SJSA1 (cell line): Measurements from ENCODE around the gene RNF141. TPM values are rescaled to one million over a fixed set of nuclear protein-coding genes. Genes with fewer than 3 reads are reported as not detected.

Source experiments
- DNase-seq, 2 experiments: peaks; one replicate each; pipeline ENCODE4 v3.0.0-alpha.2; 2015 to 2020; ENCODE audit warnings: low spot score in 2 of 2, low read depth in 1 of 2
- H3K27ac ChIP-seq: fragments of 250-450 bp; sonication (Bioruptor Pico); 2 replicates; pipeline ENCODE4 v1.5.1; 2020; ENCODE audit warnings: mild to moderate bottlenecking, moderate library complexity
- H3K27me3 ChIP-seq: fragments of 250-450 bp; sonication (Bioruptor Pico); replicated peaks from 2 replicates; pipeline ENCODE4 v1.5.1; 2020; ENCODE audit warnings: mild to moderate bottlenecking, moderate library complexity
- H3K36me3 ChIP-seq: fragments of 250-450 bp; sonication (Bioruptor Pico); 2 replicates; pipeline ENCODE4 v1.5.1; 2020; ENCODE audit warnings: mild to moderate bottlenecking
- H3K4me1 ChIP-seq: fragments of 250-450 bp; sonication (Bioruptor Pico); replicated peaks from 2 replicates; pipeline ENCODE4 v1.6.1; 2021; ENCODE audit warnings: mild to moderate bottlenecking
- H3K4me3 ChIP-seq: fragments of 250-450 bp; sonication (Bioruptor Pico); 2 replicates; pipeline ENCODE4 v1.5.1; 2020; ENCODE audit warnings: mild to moderate bottlenecking
- H3K9me3 ChIP-seq: fragments of 250-450 bp; sonication (Bioruptor Pico); replicated peaks from 2 replicates; pipeline ENCODE4 v1.5.1; 2020; ENCODE audit warnings: mild to moderate bottlenecking
- total RNA-seq: library from RNA; depleted of rRNA; stranded (reverse); fragments of >200 nt; shearing (Covaris generic); gene quantifications from 2 replicates; pipeline ENCODE4 v1.2.3, GENCODE V29; 2014; rRNA removed

The RNF141 gene
- total RNA-seq = 19.9 and 23.5 TPM in 2 replicates

- Histone ChIP-seq H3K27me3 (no peaks in the 10 kb centered on the region), H3K27ac (peak within 1 kb of the TSS; percentile 76), H3K36me3 (peaks cover 6% of the 10 kb centered on the region), H3K4me3 (peak within 1 kb of the TSS; percentile 86), H3K9me3 (no peaks in the 10 kb centered on the region), H3K4me1 (peaks cover 15% of the 10 kb centered on the region)
- peak; percentile 92 to 95 for DNase-seq
Measured at GRCh38 chr11:10540915-10541560, at the start of gene RNF141. Gene RNF141 (minus strand): TSS chr11:10541187. CDS start chr11:10534158, 7,029 bp downstream.

DNA sequence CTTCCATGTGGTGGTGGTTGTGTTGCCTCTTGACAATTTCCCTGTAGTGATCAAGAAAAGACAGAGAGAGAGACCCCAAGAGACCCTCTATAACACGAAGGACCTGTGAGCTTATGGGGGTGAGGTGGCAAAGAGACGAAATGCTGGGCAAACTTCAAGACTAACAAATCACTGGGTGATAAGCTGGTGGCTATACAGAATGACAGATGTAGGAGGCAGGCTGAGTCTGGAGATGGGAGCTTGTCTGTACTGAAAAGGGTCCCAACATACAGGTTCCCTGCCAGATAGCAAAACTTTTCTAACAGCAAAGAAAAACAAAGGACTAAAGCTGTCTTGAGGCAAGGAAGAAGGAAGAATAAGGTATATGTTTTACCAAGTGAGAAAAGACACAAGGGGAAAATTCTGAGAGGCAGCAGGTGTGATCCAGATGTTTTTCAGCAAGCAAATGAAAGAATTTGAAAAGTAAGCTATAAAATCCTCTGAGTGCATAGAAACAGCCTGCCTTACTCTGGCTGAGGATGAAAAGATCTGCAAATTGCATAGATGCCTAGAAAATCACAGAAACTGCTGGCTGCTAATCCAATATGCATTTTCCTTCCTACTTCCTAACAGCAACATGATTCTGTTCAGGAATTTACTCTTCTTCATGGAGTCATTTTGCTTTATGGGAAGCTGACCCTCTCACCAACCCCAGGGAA lies 49.4 kb upstream of the RNF141 start:
- DNase-seq = no peak
- Histone ChIP-seq H3K27me3 (no peaks in the 10 kb centered on the region), H3K4me3 (no peak overlapping the region), H3K27ac (peak overlapping the region; percentile 99), H3K36me3 (no peaks in the 10 kb centered on the region), H3K9me3 (no peaks in the 10 kb centered on the region), H3K4me1 (peaks cover 39% of the 10 kb centered on the region)

DNA sequence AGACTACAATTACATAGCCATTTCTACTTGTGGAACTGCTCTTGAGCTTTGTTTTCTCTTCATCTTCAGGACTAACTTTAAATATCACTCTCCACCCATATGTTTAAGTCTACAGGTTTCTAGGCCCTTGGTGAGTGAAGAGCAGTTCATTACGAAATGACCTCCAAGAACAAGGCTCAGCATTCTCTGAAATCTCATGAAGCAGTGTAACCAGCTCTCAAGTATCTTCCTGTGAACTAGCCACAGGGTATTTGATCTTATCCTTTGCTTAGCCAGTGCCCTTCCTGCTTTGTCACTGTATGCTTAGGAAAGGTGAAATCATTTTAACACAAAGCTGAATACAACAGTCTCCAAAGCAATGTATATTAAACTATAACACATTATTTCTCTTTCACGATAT lies 47.9 kb upstream of the RNF141 start:
- H3K27ac ChIP-seq = no peak overlapping the region
- H3K4me3 ChIP-seq = no peak overlapping the region
- H3K9me3 ChIP-seq = no peaks in the 10 kb centered on the region
- no peaks in the 10 kb centered on the region for H3K27me3 ChIP-seq
- peaks cover 37% of the 10 kb centered on the region for H3K4me1 ChIP-seq
- no peaks in the 10 kb centered on the region for H3K36me3 ChIP-seq
- no peak for DNase-seq

DNA sequence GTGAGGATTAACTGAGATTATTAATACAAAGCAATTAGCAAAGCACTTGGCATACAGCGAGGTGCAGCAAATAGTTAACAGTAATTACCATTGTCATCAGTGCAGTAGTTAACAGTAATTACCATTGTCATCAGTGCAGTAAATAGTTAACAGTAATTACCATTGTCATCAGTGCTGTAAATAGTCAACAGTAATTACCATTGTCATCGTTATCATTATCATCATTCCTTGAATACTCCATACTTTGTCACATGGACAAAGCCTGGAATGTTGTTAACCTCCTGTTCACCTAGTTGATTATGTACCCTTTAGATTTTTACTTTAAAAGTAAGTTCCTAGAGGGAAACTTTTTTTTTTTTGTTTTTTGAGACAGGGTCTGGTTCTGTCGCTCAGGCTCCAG lies 47.0 kb upstream of the RNF141 start:
- Histone ChIP-seq H3K27me3 (no peaks in the 10 kb centered on the region), H3K4me3 (no peak overlapping the region), H3K4me1 (peaks cover 37% of the 10 kb centered on the region), H3K27ac (no peak overlapping the region), H3K36me3 (no peaks in the 10 kb centered on the region), H3K9me3 (no peaks in the 10 kb centered on the region)
- no peak for DNase-seq

DNA sequence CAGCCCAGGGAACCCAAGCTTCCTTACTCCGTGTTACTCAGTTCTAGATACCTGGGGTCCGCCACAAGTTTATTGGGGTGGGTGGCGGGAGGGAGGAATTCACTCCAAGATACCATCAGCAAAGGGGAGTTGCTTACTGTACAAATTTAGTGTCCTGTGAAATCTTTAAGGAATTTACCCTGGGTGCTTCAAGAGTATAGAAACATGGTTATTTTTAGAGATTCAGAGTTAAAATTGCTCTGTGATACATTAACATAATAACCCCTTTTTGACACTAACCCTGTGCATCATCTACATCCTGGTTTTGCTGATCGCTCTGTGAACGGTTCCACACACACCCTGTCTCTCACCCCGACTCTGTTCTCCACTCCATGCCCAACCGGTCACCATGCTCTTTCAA lies 46.4 kb upstream of the RNF141 start:
- H3K9me3 ChIP-seq = no peaks in the 10 kb centered on the region
- no peaks in the 10 kb centered on the region for H3K36me3 ChIP-seq
- DNase-seq = no peak
- no peak overlapping the region for H3K27ac ChIP-seq
- H3K4me3 ChIP-seq = no peak overlapping the region
- H3K4me1 ChIP-seq = peaks cover 31% of the 10 kb centered on the region
- no peaks in the 10 kb centered on the region for H3K27me3 ChIP-seq

GRCh38 chr11:10584071-10584501 lies 43.1 kb upstream of the RNF141 start:
- peak in 1 of 2 experiments; percentile 14 for DNase-seq
- Histone ChIP-seq H3K9me3 (no peaks in the 10 kb centered on the region), H3K4me3 (no peak overlapping the region), H3K36me3 (no peaks in the 10 kb centered on the region), H3K4me1 (peaks cover 26% of the 10 kb centered on the region), H3K27me3 (no peaks in the 10 kb centered on the region), H3K27ac (no peak overlapping the region)

DNA sequence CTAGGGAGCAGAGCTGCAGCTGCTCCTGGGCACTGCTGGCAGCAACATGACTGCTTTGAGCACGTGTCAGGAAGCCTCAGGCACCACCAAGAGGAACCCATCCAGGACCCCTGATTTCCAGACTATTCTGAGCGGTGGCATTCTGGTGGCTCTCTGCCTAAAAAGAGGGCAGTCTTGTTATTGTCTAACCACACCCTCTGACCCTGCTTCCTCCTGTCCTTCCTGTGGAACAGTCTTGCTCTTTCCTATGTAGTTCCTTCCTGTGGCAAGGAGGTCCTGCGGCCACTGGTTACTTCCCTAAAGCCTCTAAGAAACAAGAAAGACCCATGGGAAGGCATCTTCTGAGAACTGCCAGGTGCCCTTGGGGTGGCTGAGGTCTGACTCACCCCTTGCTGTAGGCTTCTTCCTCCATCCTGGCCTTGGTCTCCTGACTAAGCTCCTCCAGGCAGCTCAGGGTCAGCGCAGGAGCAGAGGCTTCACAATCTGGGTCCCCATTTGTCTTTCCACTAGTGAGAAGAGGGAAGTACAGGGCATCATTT lies 40.6 kb upstream of the RNF141 start:
- no peaks in the 10 kb centered on the region for H3K9me3 ChIP-seq
- H3K27ac ChIP-seq = no peak overlapping the region
- no peaks in the 10 kb centered on the region for H3K36me3 ChIP-seq
- no peak for DNase-seq
- no peak overlapping the region for H3K4me3 ChIP-seq
- H3K27me3 ChIP-seq = no peaks in the 10 kb centered on the region
- peaks cover 25% of the 10 kb centered on the region for H3K4me1 ChIP-seq

DNA sequence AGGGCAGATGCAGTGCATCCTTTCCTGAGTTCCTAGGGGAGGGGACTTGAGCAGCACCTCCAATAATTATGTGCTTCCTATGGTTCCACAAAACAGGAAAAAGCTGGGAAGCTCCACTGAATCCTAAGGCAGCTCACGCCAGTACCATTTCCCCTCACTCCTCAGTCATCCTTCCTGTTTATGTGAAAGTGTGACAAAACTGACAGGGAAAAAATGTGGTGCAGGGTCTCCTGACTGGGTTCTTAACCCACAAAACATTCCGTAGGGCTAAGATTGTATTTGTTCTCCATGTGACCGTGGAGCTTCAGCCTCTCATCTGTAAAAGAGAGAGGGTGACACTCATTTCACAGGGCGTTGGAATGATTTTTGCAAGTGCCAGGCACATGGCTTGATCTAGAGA lies 39.6 kb upstream of the RNF141 start:
- Histone ChIP-seq H3K27me3 (no peaks in the 10 kb centered on the region), H3K9me3 (no peaks in the 10 kb centered on the region), H3K36me3 (no peaks in the 10 kb centered on the region), H3K4me3 (no peak overlapping the region), H3K4me1 (peaks cover 25% of the 10 kb centered on the region), H3K27ac (no peak overlapping the region)
- DNase-seq = no peak

DNA sequence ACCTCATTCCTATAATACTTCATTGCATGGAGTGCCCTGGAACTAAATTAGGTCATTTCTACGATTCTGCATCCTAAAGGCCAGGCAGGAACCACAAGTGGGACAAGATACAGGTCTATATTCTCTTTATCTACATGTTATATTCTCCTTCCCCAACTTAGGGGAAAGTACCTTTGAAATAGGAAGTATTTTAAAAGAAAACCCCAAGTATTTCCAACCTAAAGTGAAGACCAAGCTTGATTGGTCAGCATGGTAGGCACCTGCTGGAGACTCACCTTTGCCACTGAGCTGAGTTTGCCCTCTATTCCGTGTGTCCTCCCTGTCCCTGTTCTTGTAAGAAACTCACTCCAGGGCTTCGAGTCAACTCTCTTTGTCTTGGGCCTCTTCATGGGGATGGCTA lies 38.7 kb upstream of the RNF141 start:
- H3K36me3 ChIP-seq = no peaks in the 10 kb centered on the region
- H3K27me3 ChIP-seq = no peaks in the 10 kb centered on the region
- H3K9me3 ChIP-seq = no peaks in the 10 kb centered on the region
- peaks cover 25% of the 10 kb centered on the region for H3K4me1 ChIP-seq
- no peak overlapping the region for H3K27ac ChIP-seq
- H3K4me3 ChIP-seq = no peak overlapping the region
- DNase-seq = no peak

- Histone ChIP-seq H3K9me3 (no peaks in the 10 kb centered on the region), H3K4me3 (no peak overlapping the region), H3K27ac (no peak overlapping the region), H3K36me3 (no peaks in the 10 kb centered on the region), H3K27me3 (no peaks in the 10 kb centered on the region), H3K4me1 (peaks cover 18% of the 10 kb centered on the region)
- DNase-seq = no peak
Measured at GRCh38 chr11:10576035-10576398, 35.0 kb upstream of the RNF141 start.

DNA sequence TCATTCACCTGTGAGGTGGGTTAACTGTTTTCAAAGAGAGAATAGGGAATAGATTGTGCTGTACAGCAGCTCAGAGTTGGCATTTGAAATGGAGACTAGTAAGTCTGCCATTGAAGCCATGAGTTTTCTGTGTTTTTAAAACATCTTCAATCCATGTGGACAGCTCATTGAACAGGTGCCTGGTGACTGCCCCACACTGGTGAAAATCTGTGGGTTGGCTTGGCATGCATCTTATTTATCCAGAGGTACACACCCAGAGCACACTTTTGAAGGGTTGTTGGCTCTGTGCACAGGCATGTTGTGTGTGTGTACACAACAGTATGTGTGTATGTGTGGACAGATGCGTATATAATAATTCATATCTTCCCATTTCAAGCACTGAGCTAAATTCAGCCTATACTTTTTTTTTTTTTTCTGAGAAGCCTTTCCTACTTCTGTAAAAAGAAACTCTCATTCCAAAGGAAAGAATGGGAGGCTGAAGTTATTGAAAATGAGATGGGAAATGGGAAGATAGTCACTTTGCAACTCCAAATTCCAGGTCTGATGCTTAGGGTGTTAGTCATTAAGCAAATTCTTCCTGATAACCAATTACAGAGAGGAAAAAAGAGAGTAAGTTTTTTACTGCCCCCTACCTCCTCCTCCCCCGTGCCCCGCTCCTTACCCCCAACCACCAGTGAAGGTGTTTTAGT lies 34.5 kb upstream of the RNF141 start:
- no peak for DNase-seq

GRCh38 chr11:10573556-10573955 lies 32.6 kb upstream of the RNF141 start:
- H3K4me1 ChIP-seq = peaks cover 4% of the 10 kb centered on the region

More for the DNA sequence above, 34.5 kb upstream of the RNF141 start:
- H3K4me3 ChIP-seq = no peak overlapping the region
- peaks cover 15% of the 10 kb centered on the region for H3K4me1 ChIP-seq
- no peaks in the 10 kb centered on the region for H3K36me3 ChIP-seq
- no peak overlapping the region for H3K27ac ChIP-seq
- H3K9me3 ChIP-seq = no peaks in the 10 kb centered on the region
- no peaks in the 10 kb centered on the region for H3K27me3 ChIP-seq

DNA sequence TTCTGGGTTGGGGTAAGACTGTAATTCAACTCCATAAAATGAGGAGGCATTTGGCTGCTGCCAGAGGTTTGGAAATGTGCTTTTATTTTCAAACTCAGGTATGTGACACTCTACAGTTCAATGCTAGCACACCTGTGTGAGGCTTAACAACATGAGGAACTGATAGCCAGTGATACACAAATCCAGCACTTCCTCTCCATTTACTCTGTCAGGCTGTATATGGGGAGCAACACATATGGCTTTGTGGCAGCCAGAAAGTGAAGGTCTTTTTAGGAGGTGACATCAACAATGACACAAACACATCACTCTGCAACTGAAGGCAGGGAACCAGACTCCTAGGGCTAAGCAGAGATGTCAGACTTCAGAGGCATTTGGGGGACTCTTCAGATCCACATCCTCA lies 32.0 kb upstream of the RNF141 start:
- Histone ChIP-seq H3K4me3 (no peak overlapping the region), H3K9me3 (no peaks in the 10 kb centered on the region), H3K36me3 (no peaks in the 10 kb centered on the region), H3K27me3 (no peaks in the 10 kb centered on the region), H3K27ac (no peak overlapping the region), H3K4me1 (no peaks in the 10 kb centered on the region)
- no peak for DNase-seq

More at GRCh38 chr11:10573556-10573955, 32.6 kb upstream of the RNF141 start:
- no peak overlapping the region for H3K4me3 ChIP-seq
- no peaks in the 10 kb centered on the region for H3K27me3 ChIP-seq
- no peak for DNase-seq
- H3K36me3 ChIP-seq = no peaks in the 10 kb centered on the region
- H3K27ac ChIP-seq = no peak overlapping the region
- H3K9me3 ChIP-seq = no peaks in the 10 kb centered on the region

GRCh38 chr11:10572533-10572932 lies 31.5 kb upstream of the RNF141 start:
- no peak overlapping the region for H3K27ac ChIP-seq
- H3K27me3 ChIP-seq = no peaks in the 10 kb centered on the region
- no peaks in the 10 kb centered on the region for H3K36me3 ChIP-seq
- H3K4me3 ChIP-seq = no peak overlapping the region
- H3K4me1 ChIP-seq = no peaks in the 10 kb centered on the region
- no peak for DNase-seq
- H3K9me3 ChIP-seq = no peaks in the 10 kb centered on the region
